Thyroid gland (tissue), 4 donors: ENCODE measurements around the gene COQ7.

Source experiments
- CTCF ChIP-seq, 6 experiments: fragments of 200-600 bp in 3 of 6; fragments of 450-650 bp in 3 of 6; sonication (generic) in 3 of 6; IDR thresholded peaks; one replicate each; pipeline ENCODE4 v1.5.1; 2016 to 2019; ENCODE audit warnings: antibody characterized with exemption in 6 of 6, mild to moderate bottlenecking in 2 of 6, inconsistent platforms in 1 of 6, moderate library complexity in 1 of 6
- POLR2A ChIP-seq, 2 donors: fragments of 450-650 bp; IDR thresholded peaks; one replicate each; pipeline ENCODE4 v1.6.1; 2017; ENCODE audit warnings: antibody characterized with exemption in 2 of 2, mild to moderate bottlenecking in 2 of 2, moderate library complexity in 1 of 2

GRCh38 chr16:19033761-19034160, 33.7 kb upstream of the COQ7 start:
- TF ChIP-seq CTCF (IDR thresholded peaks at IDR 0.05) (no peak), POLR2A (IDR thresholded peaks at IDR 0.05) (no peak)
